ENCODE measurements around the gene MZF1. TPM values are rescaled to one million over a fixed set of nuclear protein-coding genes. Genes with fewer than 3 reads are reported as not detected.
A peak's percentile ranks its signal among the peaks of the same experiment; 100 is the strongest.

The MZF1 gene
- total RNA-seq, 4 donors from 2014 or later, result 6.8 to 21.5 (median 15.1) TPM

- peaks cover 41 to 57% of the 10 kb centered on the region in 2 donors for H3K4me1 ChIP-seq
- H3K27me3 ChIP-seq, result no peaks in the 10 kb centered on the region
- peaks cover 0 to 34% of the 10 kb centered on the region in 2 donors for H3K36me3 ChIP-seq
- intact Hi-C loops (cut with DNase I; ENCODE audit: low total_unique reads) (loop anchor here (1.0 kb wide), 1 partner anchor 17 kb away; the partner anchor contains the start of gene MZF1), in situ Hi-C loops (cut with MboI; ENCODE audit: low sequenced_read_pairs in 4 of 4) (no loop called here)
- no peak for ATAC-seq
- TF ChIP-seq POLR2A (IDR thresholded peaks at IDR 0.05), result no peak
- no peak for TF ChIP-seq CTCF (IDR thresholded peaks at IDR 0.05 in 4 of 5, conservative IDR thresholded peaks at IDR 0.05 in 1 of 5)
- H3K27ac ChIP-seq, result peak overlapping the region; percentile 97 to 99 (median 97)
- H3K4me3 ChIP-seq, result peak overlapping the region in 3 of 4 donors; percentile 45 to 84 (median 83)
- H3K9me3 ChIP-seq, result no peaks in the 10 kb centered on the region
- DNase-seq, result no peak
Measured at GRCh38 chr19:58555920-58556621, 17.1 kb downstream of the MZF1 start.

GRCh38 chr19:58555369-58555885 is 17.7 kb downstream of the MZF1 start:
- intact Hi-C loops (cut with DNase I; ENCODE audit: low total_unique reads), result loop anchor here (1.0 kb wide), 1 partner anchor 18 kb away; the partner anchor contains the start of gene MZF1
- no peak for DNase-seq
- H3K27ac ChIP-seq, result peak overlapping the region; percentile 97 to 99 (median 97)
- H3K36me3 ChIP-seq, result peaks cover 0 to 41% of the 10 kb centered on the region in 2 donors
- H3K9me3 ChIP-seq, result no peaks in the 10 kb centered on the region
- peak overlapping the region; percentile 45 to 84 (median 77) for H3K4me3 ChIP-seq
- TF ChIP-seq CTCF (IDR thresholded peaks at IDR 0.05 in 4 of 5, conservative IDR thresholded peaks at IDR 0.05 in 1 of 5) (no peak), POLR2A (IDR thresholded peaks at IDR 0.05) (no peak)
- peaks cover 40 to 51% of the 10 kb centered on the region in 2 donors for H3K4me1 ChIP-seq
- in situ Hi-C loops (cut with MboI; ENCODE audit: low sequenced_read_pairs in 4 of 4), result no loop called here
- no peak for ATAC-seq
- H3K27me3 ChIP-seq, result no peaks in the 10 kb centered on the region

- peak; percentile 58 to 60 for ATAC-seq
- H3K27ac ChIP-seq, result peak within 1 kb of the TSS; percentile 97 to 99 (median 97)
- peak within 1 kb of the TSS; percentile 71 to 92 (median 84) for H3K4me3 ChIP-seq
- in situ Hi-C loops (cut with MboI; ENCODE audit: low sequenced_read_pairs in 4 of 4), result no loop called here
- TF ChIP-seq CTCF (IDR thresholded peaks at IDR 0.05 in 4 of 5, conservative IDR thresholded peaks at IDR 0.05 in 1 of 5), result peak in 1 of 5 experiments; percentile 12
- peak; percentile 69 to 84 for TF ChIP-seq POLR2A (IDR thresholded peaks at IDR 0.05)
- intact Hi-C loops (cut with DNase I; ENCODE audit: low total_unique reads), result loop anchor here (1.0 kb wide), 1 partner anchor 19 kb away; the partner anchor contains the start of gene MZF1
- H3K9me3 ChIP-seq, result no peaks in the 10 kb centered on the region
- DNase-seq, result peak; percentile 99
- peaks cover 0 to 48% of the 10 kb centered on the region in 2 donors for H3K36me3 ChIP-seq
- H3K27me3 ChIP-seq, result no peaks in the 10 kb centered on the region
- peaks cover 34 to 44% of the 10 kb centered on the region in 2 donors for H3K4me1 ChIP-seq
Measured at GRCh38 chr19:58554494-58555368, 18.4 kb downstream of the MZF1 start, which contains the start of gene CHMP2A. Gene CHMP2A, minus strand, starts transcription at chr19:58555105. Its CDS starts 893 bp downstream, at chr19:58554212.

GRCh38 chr19:58553799-58554493 is 19.2 kb downstream of the MZF1 start:
- TF ChIP-seq POLR2A (IDR thresholded peaks at IDR 0.05) (no peak), CTCF (IDR thresholded peaks at IDR 0.05 in 4 of 5, conservative IDR thresholded peaks at IDR 0.05 in 1 of 5) (no peak)
- Histone ChIP-seq H3K27ac (peak overlapping the region; percentile 97 to 99 (median 97)), H3K4me3 (peak overlapping the region; percentile 71 to 92 (median 84)), H3K36me3 (peaks cover 0 to 56% of the 10 kb centered on the region in 2 donors), H3K27me3 (no peaks in the 10 kb centered on the region), H3K9me3 (no peaks in the 10 kb centered on the region), H3K4me1 (peaks cover 32 to 41% of the 10 kb centered on the region in 2 donors)
- DNase-seq (no peak), ATAC-seq (no peak)
- in situ Hi-C loops (cut with MboI; ENCODE audit: low sequenced_read_pairs in 4 of 4), result no loop called here
- intact Hi-C loops (cut with DNase I; ENCODE audit: low total_unique reads), result no loop called here

Measured in gastrocnemius medialis (tissue), 4 donors.